ENCODE data around the gene KCNK6. TPM values are rescaled to one million over a fixed set of nuclear protein-coding genes. Genes with fewer than 3 reads are reported as not detected.

The KCNK6 gene
- total RNA-seq, 1 experiment from 2014 or later, result 5.3 TPM

- H3K4me3 Mint-ChIP-seq (ENCODE audit: unreplicated experiment), result no peak overlapping the region
- peaks cover 35% of the 10 kb centered on the region for H3K36me3 Mint-ChIP-seq (ENCODE audit: insufficient read depth, unreplicated experiment)
- BruUV-seq (replicated peaks), result no TSS peak
- ChIA-PET CTCF (interaction anchor here (0.6 to 1.1 kb wide), 2 partner anchors 63 to 86 kb away, joined by 3 to 4 read pairs; no protein-coding TSS in a partner anchor), POLR2A (interaction anchor here (0.6 to 1.7 kb wide), 5 partner anchors 10 to 68 kb away, joined by 3 to 5 read pairs (median 3); partner anchors contain the start of genes CATSPERG and KCNK6)
- H3K4me1 Mint-ChIP-seq (ENCODE audit: insufficient read depth, unreplicated experiment), result peaks cover 18% of the 10 kb centered on the region
- H3K9me3 Mint-ChIP-seq (ENCODE audit: unreplicated experiment), result peaks cover 8% of the 10 kb centered on the region
- no peak overlapping the region for H3K27ac Mint-ChIP-seq (ENCODE audit: low read depth, unreplicated experiment)
- intact Hi-C loops (cut with micrococcal nuclease), result no loop called here
- no peaks in the 10 kb centered on the region for H3K27me3 Mint-ChIP-seq (ENCODE audit: insufficient read depth, unreplicated experiment)
- no peak for TF ChIP-seq CTCF (IDR thresholded peaks at IDR 0.05; ENCODE audit: unreplicated experiment)
- DNase-seq (ENCODE audit: unreplicated experiment), result no peak
Observed at GRCh38 chr19:38308926-38309614, 10.6 kb upstream of the KCNK6 start.

- no peak overlapping the region for H3K4me3 Mint-ChIP-seq (ENCODE audit: unreplicated experiment)
- peaks cover 18% of the 10 kb centered on the region for H3K4me1 Mint-ChIP-seq (ENCODE audit: insufficient read depth, unreplicated experiment)
- POLR2A ChIA-PET, result interaction anchor here (0.6 to 1.7 kb wide), 6 partner anchors 9 to 68 kb away, joined by 3 to 5 read pairs (median 3); partner anchors contain the start of genes CATSPERG and KCNK6
- H3K36me3 Mint-ChIP-seq (ENCODE audit: insufficient read depth, unreplicated experiment), result peaks cover 30% of the 10 kb centered on the region
- no TSS peak for BruUV-seq (replicated peaks)
- H3K27me3 Mint-ChIP-seq (ENCODE audit: insufficient read depth, unreplicated experiment), result no peaks in the 10 kb centered on the region
- no peak overlapping the region for H3K27ac Mint-ChIP-seq (ENCODE audit: low read depth, unreplicated experiment)
- TF ChIP-seq CTCF (IDR thresholded peaks at IDR 0.05; ENCODE audit: unreplicated experiment), result no peak
- H3K9me3 Mint-ChIP-seq (ENCODE audit: unreplicated experiment), result peaks cover 8% of the 10 kb centered on the region
- intact Hi-C loops (cut with micrococcal nuclease), result no loop called here
- DNase-seq (ENCODE audit: unreplicated experiment), result no peak
- CTCF ChIA-PET, result interaction anchor here (0.6 kb wide), 1 partner anchor 86 kb away, joined by 3 read pairs; no protein-coding TSS in a partner anchor
Observed at GRCh38 chr19:38309615-38310278, 9.9 kb upstream of the KCNK6 start.

DNA sequence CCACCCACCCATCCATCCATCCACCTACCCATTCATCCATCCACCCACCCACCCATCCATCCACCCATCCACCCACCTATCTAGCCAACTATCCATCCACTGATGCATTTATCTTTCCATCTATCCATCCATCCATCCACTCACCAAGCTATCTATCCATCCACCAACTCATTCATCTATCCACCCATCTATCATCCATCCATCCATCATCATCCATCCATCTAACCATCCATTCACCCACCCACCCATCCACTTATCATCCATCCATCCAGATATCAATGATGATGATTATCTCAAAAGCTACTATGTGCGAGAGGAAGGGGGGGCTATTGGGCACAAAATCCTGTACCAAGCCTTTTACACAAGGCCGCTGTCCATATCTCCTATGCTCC, 9.4 kb upstream of the KCNK6 start:
- Mint-ChIP-seq H3K36me3 (ENCODE audit: insufficient read depth, unreplicated experiment) (peaks cover 25% of the 10 kb centered on the region), H3K4me3 (ENCODE audit: unreplicated experiment) (no peak overlapping the region), H3K9me3 (ENCODE audit: unreplicated experiment) (peaks cover 8% of the 10 kb centered on the region), H3K27me3 (ENCODE audit: insufficient read depth, unreplicated experiment) (no peaks in the 10 kb centered on the region), H3K4me1 (ENCODE audit: insufficient read depth, unreplicated experiment) (peaks cover 18% of the 10 kb centered on the region), H3K27ac (ENCODE audit: low read depth, unreplicated experiment) (no peak overlapping the region)
- POLR2A ChIA-PET, result interaction anchor here (1.1 to 1.4 kb wide), 3 partner anchors 9 to 29 kb away, joined by 3 to 5 read pairs (median 4); partner anchors contain the start of gene KCNK6
- no peak for DNase-seq (ENCODE audit: unreplicated experiment)
- CTCF ChIA-PET, result interaction anchor here (0.6 to 1.7 kb wide), 2 partner anchors 24 to 408 kb away, joined by 3 to 4 read pairs; no protein-coding TSS in a partner anchor
- no TSS peak for BruUV-seq (replicated peaks)
- intact Hi-C loops (cut with micrococcal nuclease), result no loop called here
- TF ChIP-seq CTCF (IDR thresholded peaks at IDR 0.05; ENCODE audit: unreplicated experiment), result no peak

GRCh38 chr19:38310986-38311385, 8.7 kb upstream of the KCNK6 start:
- H3K27me3 Mint-ChIP-seq (ENCODE audit: insufficient read depth, unreplicated experiment), result no peaks in the 10 kb centered on the region
- peaks cover 18% of the 10 kb centered on the region for H3K4me1 Mint-ChIP-seq (ENCODE audit: insufficient read depth, unreplicated experiment)
- H3K4me3 Mint-ChIP-seq (ENCODE audit: unreplicated experiment), result no peak overlapping the region
- H3K27ac Mint-ChIP-seq (ENCODE audit: low read depth, unreplicated experiment), result no peak overlapping the region
- peaks cover 8% of the 10 kb centered on the region for H3K9me3 Mint-ChIP-seq (ENCODE audit: unreplicated experiment)
- intact Hi-C loops (cut with micrococcal nuclease), result no loop called here
- peaks cover 20% of the 10 kb centered on the region for H3K36me3 Mint-ChIP-seq (ENCODE audit: insufficient read depth, unreplicated experiment)
- no peak for DNase-seq (ENCODE audit: unreplicated experiment)
- CTCF ChIA-PET, result interaction anchor here (0.6 to 1.7 kb wide), 4 partner anchors 23 to 408 kb away, joined by 3 to 4 read pairs (median 3); no protein-coding TSS in a partner anchor
- no peak for TF ChIP-seq CTCF (IDR thresholded peaks at IDR 0.05; ENCODE audit: unreplicated experiment)
- POLR2A ChIA-PET, result interaction anchor here (1.1 to 1.6 kb wide), 3 partner anchors 8 to 46 kb away, joined by 3 to 4 read pairs (median 3); no protein-coding TSS in a partner anchor
- BruUV-seq (replicated peaks), result no TSS peak

Measured in MCF 10A (cell line).